ENCODE data around the gene SCT.
"Not testable (repeated sequence)": the region's sequence is repeated elsewhere in the genome, so short reads cannot be mapped to it uniquely, and the experiment has no call there.

Gene SCT

GRCh38 chr11:626475-627307 lies at the start of gene SCT:
Gene SCT (minus strand): TSS chr11:627181. CDS start chr11:627143, 38 bp downstream.
- DNase-seq (ENCODE audit: low read depth in 2 of 2): no peak

GRCh38 chr11:674406-674805 lies 47.4 kb upstream of the SCT start:
- no peak for DNase-seq (ENCODE audit: low read depth in 2 of 2)

GRCh38 chr11:673866-674265 lies 46.9 kb upstream of the SCT start:
- DNase-seq (ENCODE audit: low read depth in 2 of 2): no peak

- no peak for DNase-seq (ENCODE audit: low read depth in 2 of 2)
Observed at GRCh38 chr11:665704-666281, 38.8 kb upstream of the SCT start.

GRCh38 chr11:665062-665703 lies 38.2 kb upstream of the SCT start:
- no peak for DNase-seq (ENCODE audit: low read depth in 2 of 2)

- DNase-seq (ENCODE audit: low read depth in 2 of 2): peak in 1 of 2 donors; percentile 22
Observed at GRCh38 chr11:662689-663274, 35.8 kb upstream of the SCT start.

- DNase-seq (ENCODE audit: low read depth in 2 of 2): no peak
Observed at GRCh38 chr11:660681-661444, 33.9 kb upstream of the SCT start.

GRCh38 chr11:660281-660680 lies 33.3 kb upstream of the SCT start:
- no peak for DNase-seq (ENCODE audit: low read depth in 2 of 2)

- DNase-seq (ENCODE audit: low read depth in 2 of 2): no peak
Observed at GRCh38 chr11:659532-660085, 32.6 kb upstream of the SCT start.

- DNase-seq (ENCODE audit: low read depth in 2 of 2): no peak
Observed at GRCh38 chr11:657691-658126, 30.7 kb upstream of the SCT start.

- no peak for DNase-seq (ENCODE audit: low read depth in 2 of 2)
Observed at GRCh38 chr11:656866-657265, 29.9 kb upstream of the SCT start.

GRCh38 chr11:656426-656825 lies 29.4 kb upstream of the SCT start:
- DNase-seq (ENCODE audit: low read depth in 2 of 2): no peak

- no peak for DNase-seq (ENCODE audit: low read depth in 2 of 2)
Observed at GRCh38 chr11:655036-655726, 28.2 kb upstream of the SCT start.

- DNase-seq (ENCODE audit: low read depth in 2 of 2): not testable (repeated sequence)
Observed at GRCh38 chr11:654444-654843, 27.5 kb upstream of the SCT start.

GRCh38 chr11:653837-654236 lies 26.9 kb upstream of the SCT start:
- DNase-seq (ENCODE audit: low read depth in 2 of 2): no peak

- not testable (repeated sequence) for DNase-seq (ENCODE audit: low read depth in 2 of 2)
Observed at GRCh38 chr11:653136-653535, 26.2 kb upstream of the SCT start.

GRCh38 chr11:650482-650881 lies 23.5 kb upstream of the SCT start:
- no peak for DNase-seq (ENCODE audit: low read depth in 2 of 2)

GRCh38 chr11:647672-648158 lies 20.7 kb upstream of the SCT start:
- DNase-seq (ENCODE audit: low read depth in 2 of 2): not testable (repeated sequence)

GRCh38 chr11:646214-646613 lies 19.2 kb upstream of the SCT start:
- no peak for DNase-seq (ENCODE audit: low read depth in 2 of 2)

GRCh38 chr11:645536-645935 lies 18.6 kb upstream of the SCT start:
- no peak for DNase-seq (ENCODE audit: low read depth in 2 of 2)

Data from stimulated activated CD4-positive, alpha-beta T cell treated with anti-CD3 and anti-CD28 coated beads, Interleukin-15, amount 100 ng/mL, for 48 hours (primary cell).